Measurements from ENCODE around the gene KIAA2012. TPM values are rescaled to one million over a fixed set of nuclear protein-coding genes. Genes with fewer than 3 reads are reported as not detected.

The KIAA2012 gene
- total RNA-seq, 1 donor from 2014 or later, result not detected

DNA sequence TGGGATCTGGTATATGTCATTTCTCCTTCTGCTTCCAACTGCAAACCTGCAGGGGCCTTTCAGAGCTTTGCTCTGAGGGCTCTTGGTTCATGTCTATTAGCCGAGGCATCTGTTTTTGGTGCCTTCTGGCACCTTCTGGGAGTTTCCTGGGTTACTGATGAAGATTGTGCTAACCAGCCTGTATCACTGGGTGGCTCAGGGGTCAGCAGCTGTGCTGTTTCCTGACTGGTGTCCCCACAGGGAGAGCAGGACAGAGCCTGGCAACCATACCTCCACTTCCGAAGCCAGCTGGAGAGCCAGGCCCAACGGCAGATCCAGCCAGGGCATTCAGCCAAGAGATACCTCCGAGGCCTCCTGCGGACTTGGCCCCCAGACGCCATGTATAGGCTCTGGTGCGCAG is 17.5 kb downstream of the KIAA2012 start:
- Mint-ChIP-seq H3K27me3 (ENCODE audit: unreplicated experiment) (peaks cover 9% of the 10 kb centered on the region), H3K4me3 (ENCODE audit: unreplicated experiment) (no peak overlapping the region), H3K4me1 (ENCODE audit: low read depth, unreplicated experiment) (peaks cover 19% of the 10 kb centered on the region), H3K27ac (ENCODE audit: unreplicated experiment) (peak overlapping the region; percentile 12), H3K9me3 (ENCODE audit: unreplicated experiment) (peaks cover 5% of the 10 kb centered on the region), H3K36me3 (ENCODE audit: unreplicated experiment) (no peaks in the 10 kb centered on the region)
- TF ChIP-seq, protein P1, sequence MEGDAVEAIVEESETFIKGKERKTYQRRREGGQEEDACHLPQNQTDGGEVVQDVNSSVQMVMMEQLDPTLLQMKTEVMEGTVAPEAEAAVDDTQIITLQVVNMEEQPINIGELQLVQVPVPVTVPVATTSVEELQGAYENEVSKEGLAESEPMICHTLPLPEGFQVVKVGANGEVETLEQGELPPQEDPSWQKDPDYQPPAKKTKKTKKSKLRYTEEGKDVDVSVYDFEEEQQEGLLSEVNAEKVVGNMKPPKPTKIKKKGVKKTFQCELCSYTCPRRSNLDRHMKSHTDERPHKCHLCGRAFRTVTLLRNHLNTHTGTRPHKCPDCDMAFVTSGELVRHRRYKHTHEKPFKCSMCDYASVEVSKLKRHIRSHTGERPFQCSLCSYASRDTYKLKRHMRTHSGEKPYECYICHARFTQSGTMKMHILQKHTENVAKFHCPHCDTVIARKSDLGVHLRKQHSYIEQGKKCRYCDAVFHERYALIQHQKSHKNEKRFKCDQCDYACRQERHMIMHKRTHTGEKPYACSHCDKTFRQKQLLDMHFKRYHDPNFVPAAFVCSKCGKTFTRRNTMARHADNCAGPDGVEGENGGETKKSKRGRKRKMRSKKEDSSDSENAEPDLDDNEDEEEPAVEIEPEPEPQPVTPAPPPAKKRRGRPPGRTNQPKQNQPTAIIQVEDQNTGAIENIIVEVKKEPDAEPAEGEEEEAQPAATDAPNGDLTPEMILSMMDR (IDR thresholded peaks at IDR 0.05; ENCODE audit: partially characterized antibody, unreplicated experiment), result no peak
- peak; percentile 55 for DNase-seq

DNA sequence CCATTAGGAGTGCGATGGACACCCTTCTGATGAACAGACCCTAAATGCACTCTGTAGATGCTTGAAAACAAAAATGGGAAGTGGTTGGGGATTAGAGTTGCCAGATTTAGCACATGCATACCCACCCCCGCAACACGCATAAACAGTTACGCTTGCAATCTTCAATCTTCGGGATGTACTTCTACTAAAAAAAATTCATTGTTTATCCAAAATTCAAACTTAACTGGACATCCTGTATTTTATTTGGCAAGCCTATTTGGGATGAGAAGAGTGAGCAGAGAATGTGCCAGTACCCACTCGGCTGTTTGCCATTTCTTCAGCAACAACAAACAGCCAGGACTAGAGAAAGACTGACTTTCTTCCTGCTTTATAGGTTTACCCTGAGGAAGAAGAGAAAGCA is 18.4 kb downstream of the KIAA2012 start:
- H3K4me1 Mint-ChIP-seq (ENCODE audit: low read depth, unreplicated experiment), result peaks cover 19% of the 10 kb centered on the region
- DNase-seq, result no peak
- peaks cover 9% of the 10 kb centered on the region for H3K27me3 Mint-ChIP-seq (ENCODE audit: unreplicated experiment)

DNA sequence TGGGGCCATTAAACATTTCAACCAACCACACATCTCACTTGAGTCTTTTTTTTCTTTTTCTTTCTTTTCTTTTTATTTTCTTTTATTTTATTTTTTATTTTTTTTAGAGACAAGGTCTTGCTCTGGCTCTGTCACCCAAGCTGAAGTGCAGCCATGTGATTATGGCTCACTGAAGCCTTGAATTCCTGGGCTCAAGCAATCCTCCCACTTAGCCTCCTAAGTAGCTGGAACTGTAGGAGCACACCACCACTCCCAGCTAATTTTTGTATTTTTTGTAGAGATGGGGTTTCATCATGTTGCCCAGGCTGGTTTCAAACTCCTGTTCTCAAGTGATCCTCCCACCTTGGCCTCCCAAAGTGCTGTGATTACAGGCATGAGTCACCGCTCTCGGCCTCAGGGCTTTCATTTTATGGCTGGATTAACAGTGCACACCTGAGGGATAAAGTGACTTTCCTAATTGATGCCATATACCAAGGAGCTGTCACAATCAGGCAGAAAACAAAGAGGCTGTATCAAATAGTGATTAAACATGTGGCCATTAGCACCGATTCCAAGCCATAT is 21.5 kb downstream of the KIAA2012 start:
- peaks cover 8% of the 10 kb centered on the region for H3K9me3 Mint-ChIP-seq (ENCODE audit: unreplicated experiment)
- H3K4me3 Mint-ChIP-seq (ENCODE audit: unreplicated experiment), result no peak overlapping the region
- H3K27me3 Mint-ChIP-seq (ENCODE audit: unreplicated experiment), result peaks cover 9% of the 10 kb centered on the region
- no peak for DNase-seq
- H3K4me1 Mint-ChIP-seq (ENCODE audit: low read depth, unreplicated experiment), result peaks cover 26% of the 10 kb centered on the region
- TF ChIP-seq, protein P1 (IDR thresholded peaks at IDR 0.05; ENCODE audit: partially characterized antibody, unreplicated experiment), result no peak
- no peak overlapping the region for H3K27ac Mint-ChIP-seq (ENCODE audit: unreplicated experiment)
- peaks cover 4% of the 10 kb centered on the region for H3K36me3 Mint-ChIP-seq (ENCODE audit: unreplicated experiment)

More for the DNA sequence above, 18.4 kb downstream of the KIAA2012 start:
- Mint-ChIP-seq H3K4me3 (ENCODE audit: unreplicated experiment) (peak overlapping the region; percentile 35), H3K27ac (ENCODE audit: unreplicated experiment) (no peak overlapping the region), H3K36me3 (ENCODE audit: unreplicated experiment) (no peaks in the 10 kb centered on the region), H3K9me3 (ENCODE audit: unreplicated experiment) (peaks cover 5% of the 10 kb centered on the region)
- TF ChIP-seq, protein P1 (IDR thresholded peaks at IDR 0.05; ENCODE audit: partially characterized antibody, unreplicated experiment), result no peak

DNA sequence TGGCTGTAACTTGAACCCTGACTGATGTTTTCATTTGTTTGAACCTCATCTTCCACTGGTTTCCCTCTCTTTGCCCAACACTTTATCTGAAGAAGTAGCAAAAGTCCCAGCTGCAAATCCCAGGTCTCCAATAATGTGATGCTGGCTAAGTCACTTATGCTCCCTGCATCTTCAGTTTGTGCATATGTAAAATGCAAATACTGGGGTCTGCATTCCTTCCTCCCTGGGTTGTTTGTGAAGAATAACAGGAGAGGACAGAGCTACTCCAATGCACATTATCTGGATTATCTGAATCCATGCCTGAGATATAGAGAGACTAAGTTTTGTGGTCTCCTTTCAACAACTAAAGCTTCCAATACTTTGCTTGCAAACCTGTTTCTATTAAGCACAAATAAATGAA is 22.2 kb downstream of the KIAA2012 start:
- TF ChIP-seq, protein P1 (IDR thresholded peaks at IDR 0.05; ENCODE audit: partially characterized antibody, unreplicated experiment), result no peak
- peaks cover 26% of the 10 kb centered on the region for H3K4me1 Mint-ChIP-seq (ENCODE audit: low read depth, unreplicated experiment)
- DNase-seq, result no peak
- no peak overlapping the region for H3K4me3 Mint-ChIP-seq (ENCODE audit: unreplicated experiment)
- H3K27me3 Mint-ChIP-seq (ENCODE audit: unreplicated experiment), result peaks cover 6% of the 10 kb centered on the region
- no peak overlapping the region for H3K27ac Mint-ChIP-seq (ENCODE audit: unreplicated experiment)
- H3K9me3 Mint-ChIP-seq (ENCODE audit: unreplicated experiment), result peaks cover 8% of the 10 kb centered on the region
- peaks cover 4% of the 10 kb centered on the region for H3K36me3 Mint-ChIP-seq (ENCODE audit: unreplicated experiment)

DNA sequence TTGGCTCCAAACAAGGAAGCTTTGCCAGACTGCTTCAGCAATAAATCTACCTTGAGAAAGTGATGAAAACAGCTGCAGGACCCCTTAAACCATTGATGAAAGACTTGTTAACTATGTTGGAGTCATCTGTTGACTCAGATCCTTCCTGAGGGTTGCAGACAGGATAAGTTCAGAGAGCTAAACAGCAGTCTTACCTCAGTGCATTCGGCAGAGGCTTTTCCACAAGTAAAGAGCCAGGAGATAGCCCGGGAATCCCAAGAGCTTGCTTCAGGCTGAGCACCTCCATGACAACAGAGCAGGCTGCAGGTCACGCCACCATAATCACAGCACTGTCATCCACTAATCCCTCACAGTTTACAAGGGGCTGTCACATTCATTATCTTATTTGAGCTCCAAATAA is 23.7 kb downstream of the KIAA2012 start:
- no peak for DNase-seq
- TF ChIP-seq, protein P1 (IDR thresholded peaks at IDR 0.05; ENCODE audit: partially characterized antibody, unreplicated experiment), result no peak
- Mint-ChIP-seq H3K4me1 (ENCODE audit: low read depth, unreplicated experiment) (peaks cover 22% of the 10 kb centered on the region), H3K27ac (ENCODE audit: unreplicated experiment) (no peak overlapping the region), H3K9me3 (ENCODE audit: unreplicated experiment) (peaks cover 2% of the 10 kb centered on the region), H3K27me3 (ENCODE audit: unreplicated experiment) (no peaks in the 10 kb centered on the region), H3K36me3 (ENCODE audit: unreplicated experiment) (peaks cover 4% of the 10 kb centered on the region), H3K4me3 (ENCODE audit: unreplicated experiment) (no peak overlapping the region)

Data from glutamatergic neuron (in vitro differentiated cells).